ENCODE data around the gene C2orf92. TPM values are rescaled to one million over a fixed set of nuclear protein-coding genes. Genes with fewer than 3 reads are reported as not detected.

C2orf92 gene
- total RNA-seq, 2 experiments from 2014 or later, result 7.4 to 8.9 TPM

- ChIA-PET POLR2A (interaction anchor here (0.8 kb wide), 1 partner anchor 45 kb away, joined by 5 read pairs; the partner anchor contains the start of gene COX5B), CTCF (interaction anchor here (0.7 to 2.9 kb wide), 5 partner anchors 9 to 101 kb away, joined by 4 to 8 read pairs (median 5); partner anchors contain the start of gene ACTR1B)
- no peaks in the 10 kb centered on the region for H3K27me3 Mint-ChIP-seq
- no peaks in the 10 kb centered on the region for H3K36me3 Mint-ChIP-seq (ENCODE audit: low read depth)
- DNase-seq (no peak), ATAC-seq (no peak)
- peaks cover 13% of the 10 kb centered on the region for H3K4me1 Mint-ChIP-seq
- no peak overlapping the region for H3K4me3 Mint-ChIP-seq
- H3K27ac Mint-ChIP-seq, result no peak overlapping the region
- H3K9me3 Mint-ChIP-seq (ENCODE audit: low read depth), result no peaks in the 10 kb centered on the region
- intact Hi-C loops (cut with DNase I, micrococcal nuclease), result loop anchor here in 1 of 2 experiments (5.0 to 10.0 kb wide), 2 partner anchors 44 to 1626 kb away; partner anchors contain the start of gene COX5B
Measured at GRCh38 chr2:97691166-97691565, 21.7 kb downstream of the C2orf92 start.

- ChIA-PET CTCF (no interaction called here), POLR2A (no interaction called here)
- no peaks in the 10 kb centered on the region for H3K36me3 Mint-ChIP-seq (ENCODE audit: low read depth)
- H3K4me3 Mint-ChIP-seq, result no peak overlapping the region
- intact Hi-C loops (cut with DNase I, micrococcal nuclease), result loop anchor here in 1 of 2 experiments (5.0 to 10.0 kb wide), 2 partner anchors 46 to 1629 kb away; partner anchors contain the start of gene COX5B
- H3K9me3 Mint-ChIP-seq (ENCODE audit: low read depth), result no peaks in the 10 kb centered on the region
- no peak for DNase-seq
- peaks cover 11% of the 10 kb centered on the region for H3K4me1 Mint-ChIP-seq
- no peak for ATAC-seq
- H3K27me3 Mint-ChIP-seq, result no peaks in the 10 kb centered on the region
- H3K27ac Mint-ChIP-seq, result no peak overlapping the region
Measured at GRCh38 chr2:97693476-97693875, 24.0 kb downstream of the C2orf92 start.

GRCh38 chr2:97695744-97696143 is 26.2 kb downstream of the C2orf92 start:
- CTCF ChIA-PET, result interaction anchor here (0.6 to 8.7 kb wide), 8 partner anchors 15 to 105 kb away, joined by 3 to 170 read pairs (median 11); partner anchors contain the start of genes ACTR1B, ANKRD36B and ZAP70
- POLR2A ChIA-PET, result interaction anchor here (1.3 kb wide), 1 partner anchor 32 kb away, joined by 3 read pairs; no protein-coding TSS in a partner anchor
- no peaks in the 10 kb centered on the region for H3K36me3 Mint-ChIP-seq (ENCODE audit: low read depth)
- H3K27me3 Mint-ChIP-seq, result no peaks in the 10 kb centered on the region
- H3K4me3 Mint-ChIP-seq, result no peak overlapping the region
- no peak overlapping the region for H3K27ac Mint-ChIP-seq
- H3K4me1 Mint-ChIP-seq, result peaks cover 11% of the 10 kb centered on the region
- intact Hi-C loops (cut with DNase I, micrococcal nuclease), result loop anchor here in 1 of 2 experiments (10.0 kb wide), 1 partner anchor 1631 kb away; no protein-coding TSS in a partner anchor
- no peaks in the 10 kb centered on the region for H3K9me3 Mint-ChIP-seq (ENCODE audit: low read depth)
- no peak for ATAC-seq
- DNase-seq, result no peak

- Mint-ChIP-seq H3K4me1 (peaks cover 11% of the 10 kb centered on the region), H3K4me3 (no peak overlapping the region), H3K27me3 (no peaks in the 10 kb centered on the region), H3K36me3 (ENCODE audit: low read depth) (no peaks in the 10 kb centered on the region), H3K9me3 (ENCODE audit: low read depth) (no peaks in the 10 kb centered on the region), H3K27ac (peak overlapping the region; percentile 1)
- POLR2A ChIA-PET, result interaction anchor here (0.6 to 1.6 kb wide), 3 partner anchors 33 to 113 kb away, joined by 3 to 5 read pairs (median 3); no protein-coding TSS in a partner anchor
- peak; percentile 97 for DNase-seq
- CTCF ChIA-PET, result interaction anchor here (0.5 to 8.7 kb wide), 28 partner anchors 10 to 687 kb away, joined by 3 to 170 read pairs (median 4); partner anchors contain the start of genes ACTR1B, ANKRD36B, C2orf92 and COX5B
- intact Hi-C loops (cut with DNase I, micrococcal nuclease), result loop anchor here (1.0 to 10.0 kb wide), 5 partner anchors 9 to 1633 kb away; partner anchors contain the start of gene ACTR1B (in 2 of the 2)
- peak; percentile 92 for ATAC-seq
Measured at GRCh38 chr2:97697252-97698235, 28.0 kb downstream of the C2orf92 start.

GRCh38 chr2:97698530-97698929 is 29.0 kb downstream of the C2orf92 start:
- no peaks in the 10 kb centered on the region for H3K27me3 Mint-ChIP-seq
- no peaks in the 10 kb centered on the region for H3K36me3 Mint-ChIP-seq (ENCODE audit: low read depth)
- POLR2A ChIA-PET, result no interaction called here
- intact Hi-C loops (cut with DNase I, micrococcal nuclease), result loop anchor here in 1 of 2 experiments (10.0 kb wide), 1 partner anchor 1634 kb away; no protein-coding TSS in a partner anchor
- H3K4me3 Mint-ChIP-seq, result no peak overlapping the region
- DNase-seq (no peak), ATAC-seq (no peak)
- H3K4me1 Mint-ChIP-seq, result peaks cover 11% of the 10 kb centered on the region
- H3K27ac Mint-ChIP-seq, result no peak overlapping the region
- H3K9me3 Mint-ChIP-seq (ENCODE audit: low read depth), result no peaks in the 10 kb centered on the region
- CTCF ChIA-PET, result interaction anchor here (0.6 to 8.7 kb wide), 22 partner anchors 11 to 107 kb away, joined by 3 to 170 read pairs (median 6); partner anchors contain the start of genes ACTR1B, ANKRD36B, C2orf92 and COX5B

GRCh38 chr2:97699765-97700444 is 30.4 kb downstream of the C2orf92 start:
- Mint-ChIP-seq H3K27me3 (no peaks in the 10 kb centered on the region), H3K27ac (no peak overlapping the region), H3K4me3 (no peak overlapping the region), H3K9me3 (ENCODE audit: low read depth) (no peaks in the 10 kb centered on the region), H3K36me3 (ENCODE audit: low read depth) (no peaks in the 10 kb centered on the region), H3K4me1 (peaks cover 9% of the 10 kb centered on the region)
- CTCF ChIA-PET, result interaction anchor here (0.6 to 8.7 kb wide), 31 partner anchors 9 to 688 kb away, joined by 3 to 170 read pairs (median 6); partner anchors contain the start of genes ACTR1B, ANKRD36B, C2orf92 and ZAP70
- peak; percentile 84 for DNase-seq
- peak; percentile 91 for ATAC-seq
- POLR2A ChIA-PET, result interaction anchor here (0.7 to 1.3 kb wide), 5 partner anchors 10 to 54 kb away, joined by 3 to 6 read pairs (median 4); partner anchors contain the start of genes COX5B and ZAP70
- intact Hi-C loops (cut with DNase I, micrococcal nuclease), result loop anchor here (2.0 to 10.0 kb wide), 2 partner anchors 49 to 1635 kb away; no protein-coding TSS in a partner anchor

- ATAC-seq, result no peak
- DNase-seq, result no peak
- ChIA-PET CTCF (interaction anchor here (1.0 to 8.7 kb wide), 5 partner anchors 9 to 558 kb away, joined by 4 to 170 read pairs (median 29); partner anchors contain the start of genes ANKRD36B and ZAP70), POLR2A (no interaction called here)
- intact Hi-C loops (cut with DNase I, micrococcal nuclease), result loop anchor here in 1 of 2 experiments (2.0 kb wide), 1 partner anchor 48 kb away; no protein-coding TSS in a partner anchor
- Mint-ChIP-seq H3K4me3 (no peak overlapping the region), H3K27me3 (no peaks in the 10 kb centered on the region), H3K4me1 (peaks cover 9% of the 10 kb centered on the region), H3K36me3 (ENCODE audit: low read depth) (no peaks in the 10 kb centered on the region), H3K9me3 (ENCODE audit: low read depth) (no peaks in the 10 kb centered on the region), H3K27ac (no peak overlapping the region)
Measured at GRCh38 chr2:97701186-97701585, 31.7 kb downstream of the C2orf92 start.

GRCh38 chr2:97701851-97702465 is 32.4 kb downstream of the C2orf92 start:
- POLR2A ChIA-PET, result no interaction called here
- H3K4me3 Mint-ChIP-seq, result no peak overlapping the region

GRCh38 chr2:97702731-97703470 is 33.4 kb downstream of the C2orf92 start:
- ChIA-PET CTCF (interaction anchor here (1.2 to 8.7 kb wide), 2 partner anchors 8 to 26 kb away, joined by 3 to 162 read pairs; partner anchors contain the start of gene ZAP70), POLR2A (no interaction called here)
- no peak for ATAC-seq
- DNase-seq, result no peak
- no peaks in the 10 kb centered on the region for H3K36me3 Mint-ChIP-seq (ENCODE audit: low read depth)
- H3K4me1 Mint-ChIP-seq, result peaks cover 4% of the 10 kb centered on the region
- H3K27me3 Mint-ChIP-seq, result no peaks in the 10 kb centered on the region
- H3K4me3 Mint-ChIP-seq, result no peak overlapping the region
- intact Hi-C loops (cut with DNase I, micrococcal nuclease), result no loop called here
- H3K9me3 Mint-ChIP-seq (ENCODE audit: low read depth), result no peaks in the 10 kb centered on the region
- H3K27ac Mint-ChIP-seq, result no peak overlapping the region

More at GRCh38 chr2:97701851-97702465, 32.4 kb downstream of the C2orf92 start:
- CTCF ChIA-PET, result interaction anchor here (1.2 to 8.7 kb wide), 4 partner anchors 9 to 111 kb away, joined by 3 to 170 read pairs (median 96); partner anchors contain the start of genes ANKRD36B and ZAP70
- Mint-ChIP-seq H3K27ac (no peak overlapping the region), H3K27me3 (no peaks in the 10 kb centered on the region), H3K36me3 (ENCODE audit: low read depth) (no peaks in the 10 kb centered on the region), H3K4me1 (peaks cover 7% of the 10 kb centered on the region), H3K9me3 (ENCODE audit: low read depth) (no peaks in the 10 kb centered on the region)
- DNase-seq (no peak), ATAC-seq (no peak)
- intact Hi-C loops (cut with DNase I, micrococcal nuclease), result loop anchor here in 1 of 2 experiments (2.0 kb wide), 1 partner anchor 47 kb away; no protein-coding TSS in a partner anchor

Measured in activated CD4-positive, alpha-beta T cell treated with anti-CD3 and anti-CD28 coated beads for 36 hours (primary cell).